Rectal smooth muscle tissue (tissue), 1 donor: Measurements from ENCODE around the gene PACRG.

Experiments
- H3K27ac ChIP-seq: one replicate; pipeline ENCODE4 v1.7.0; 2013; ENCODE audit warnings: low read depth, low read length, inconsistent platforms
- H3K27me3 ChIP-seq: one replicate; pipeline ENCODE4 v1.7.0; 2013; ENCODE audit warnings: low read length; ENCODE audit not compliant: control insufficient read depth, insufficient read depth
- H3K36me3 ChIP-seq: one replicate; pipeline ENCODE4 v1.7.0; 2013; ENCODE audit warnings: low read length; ENCODE audit not compliant: control insufficient read depth, insufficient read depth
- H3K4me1 ChIP-seq: one replicate; pipeline ENCODE4 v1.7.0; 2013; ENCODE audit warnings: low read length; ENCODE audit not compliant: control insufficient read depth, insufficient read depth
- H3K4me3 ChIP-seq: one replicate; pipeline ENCODE4 v1.7.0; 2013; ENCODE audit warnings: low read length
- H3K9ac ChIP-seq: one replicate; pipeline ENCODE4 v1.7.0; 2013; ENCODE audit warnings: low read length

PACRG gene

DNA sequence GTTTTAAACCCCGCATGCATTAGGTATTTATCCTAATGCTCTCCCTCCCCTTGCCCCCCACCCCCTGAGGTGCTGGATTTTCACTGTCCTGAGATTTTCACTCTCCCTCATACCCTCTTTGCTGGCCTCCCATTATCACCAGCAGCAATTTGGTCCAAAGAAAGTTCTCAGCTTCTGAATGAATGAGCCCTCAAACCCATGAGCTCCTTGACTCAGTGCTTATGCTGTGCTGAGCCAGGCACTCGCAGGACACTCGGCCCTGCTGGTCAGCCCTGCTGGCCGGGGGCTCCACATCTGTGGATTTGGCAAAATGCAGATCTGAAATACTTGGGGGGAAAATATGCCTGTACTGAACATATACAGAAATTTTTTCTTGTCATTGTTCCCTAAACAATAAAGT lies 533.6 kb downstream of the PACRG start:
- no peak overlapping the region for H3K9ac ChIP-seq
- no peaks in the 10 kb centered on the region for H3K4me1 ChIP-seq
- no peak overlapping the region for H3K27ac ChIP-seq
- no peaks in the 10 kb centered on the region for H3K36me3 ChIP-seq
- H3K4me3 ChIP-seq = no peak overlapping the region
- no peaks in the 10 kb centered on the region for H3K27me3 ChIP-seq

DNA sequence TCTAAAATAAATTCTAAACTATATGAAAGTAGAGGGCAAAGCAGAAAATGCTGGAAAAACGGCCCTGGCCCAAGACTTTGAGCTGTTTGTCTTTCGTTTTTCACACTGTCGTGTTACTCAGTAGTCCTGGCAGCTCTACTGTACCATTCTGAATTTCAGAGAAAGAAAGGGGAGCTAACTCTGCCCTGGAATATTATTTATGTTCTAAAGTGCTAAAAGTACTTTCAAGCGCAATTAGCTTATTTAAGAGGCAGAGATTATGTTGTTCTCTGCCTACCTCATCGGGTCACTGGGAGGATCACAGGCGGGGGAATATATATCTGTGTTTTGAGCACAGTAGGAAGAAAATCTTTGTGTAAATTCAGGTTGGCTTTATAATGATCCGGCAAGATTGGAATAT lies 534.3 kb downstream of the PACRG start:
- Histone ChIP-seq H3K9ac (no peak overlapping the region), H3K4me1 (no peaks in the 10 kb centered on the region), H3K36me3 (no peaks in the 10 kb centered on the region), H3K4me3 (no peak overlapping the region), H3K27ac (no peak overlapping the region), H3K27me3 (no peaks in the 10 kb centered on the region)

DNA sequence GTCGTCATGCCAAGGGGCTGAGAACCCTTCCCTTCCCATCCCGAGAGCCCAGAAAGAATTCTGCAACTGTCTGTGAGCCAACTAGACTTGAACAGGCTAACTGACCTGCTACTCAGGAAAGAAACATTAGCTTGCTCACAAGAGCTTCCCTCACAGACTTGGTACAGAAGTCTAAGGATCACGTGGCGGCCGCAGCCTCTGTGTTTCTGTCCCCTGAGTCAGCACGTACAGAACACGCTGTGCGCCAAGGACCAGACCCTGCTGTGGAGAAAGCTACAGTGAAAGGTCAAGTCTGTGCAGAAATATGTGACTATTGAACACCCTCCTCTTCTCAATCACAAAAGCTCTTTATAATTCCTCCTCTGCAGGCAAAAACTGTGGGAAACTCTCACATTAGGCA lies 535.4 kb downstream of the PACRG start:
- Histone ChIP-seq H3K9ac (no peak overlapping the region), H3K27ac (no peak overlapping the region)

DNA sequence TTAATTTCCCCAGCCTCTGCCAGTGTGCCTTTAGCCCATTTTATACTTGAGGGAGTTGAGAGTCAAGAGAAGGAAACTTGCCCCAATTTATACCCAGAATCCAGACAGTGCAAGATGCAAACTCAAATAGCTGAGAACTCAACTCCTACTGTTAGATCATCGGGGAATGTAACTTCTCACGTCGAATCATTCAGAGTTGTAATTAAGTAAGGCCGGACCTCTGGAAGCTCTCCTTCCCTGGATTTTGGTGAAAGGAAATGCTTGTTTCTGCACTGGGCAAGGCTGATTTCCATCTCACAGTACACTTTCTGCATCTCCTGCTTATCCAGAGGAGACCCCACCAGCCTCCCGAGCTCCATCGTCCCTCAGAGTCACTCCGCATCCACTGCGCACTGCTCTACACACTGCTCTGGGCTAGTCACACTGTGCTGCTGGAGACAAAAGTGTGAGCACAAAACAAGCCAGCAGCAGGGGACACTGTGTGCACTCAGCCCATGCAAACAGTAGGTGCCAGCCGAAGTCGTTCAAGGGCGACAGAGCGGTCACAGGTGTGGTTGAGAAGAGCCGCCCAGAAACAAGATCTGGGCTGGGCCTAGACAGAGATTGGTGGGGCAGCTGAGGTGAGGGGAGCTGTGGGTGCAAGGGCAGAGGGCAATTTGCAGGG lies 536.4 kb downstream of the PACRG start:
- no peaks in the 10 kb centered on the region for H3K36me3 ChIP-seq
- no peak overlapping the region for H3K4me3 ChIP-seq
- H3K27ac ChIP-seq = no peak overlapping the region
- no peak overlapping the region for H3K9ac ChIP-seq
- no peaks in the 10 kb centered on the region for H3K4me1 ChIP-seq
- H3K27me3 ChIP-seq = no peaks in the 10 kb centered on the region

More for the DNA sequence above, 535.4 kb downstream of the PACRG start:
- no peaks in the 10 kb centered on the region for H3K27me3 ChIP-seq
- no peaks in the 10 kb centered on the region for H3K4me1 ChIP-seq
- H3K4me3 ChIP-seq = no peak overlapping the region
- no peaks in the 10 kb centered on the region for H3K36me3 ChIP-seq

DNA sequence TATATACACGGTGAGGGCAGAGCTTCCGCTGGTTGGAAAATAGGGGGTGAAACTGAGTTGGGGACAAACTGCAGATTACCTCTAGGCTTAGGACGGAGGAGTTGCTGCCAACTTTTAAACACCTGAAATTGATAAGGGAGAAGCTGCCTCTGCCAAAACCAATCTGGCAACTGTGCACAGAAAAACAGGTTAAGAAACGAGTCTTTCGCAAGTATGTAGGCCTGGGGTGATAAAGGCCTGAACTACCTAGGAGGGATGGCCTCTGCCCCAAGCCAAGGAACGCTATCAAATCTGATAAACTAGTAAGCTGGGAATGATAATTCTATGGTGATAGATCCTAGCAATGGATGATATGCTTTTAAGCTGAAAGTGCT lies 536.9 kb downstream of the PACRG start:
- Histone ChIP-seq H3K4me1 (no peaks in the 10 kb centered on the region), H3K27me3 (no peaks in the 10 kb centered on the region), H3K4me3 (no peak overlapping the region), H3K9ac (no peak overlapping the region), H3K36me3 (no peaks in the 10 kb centered on the region), H3K27ac (no peak overlapping the region)

DNA sequence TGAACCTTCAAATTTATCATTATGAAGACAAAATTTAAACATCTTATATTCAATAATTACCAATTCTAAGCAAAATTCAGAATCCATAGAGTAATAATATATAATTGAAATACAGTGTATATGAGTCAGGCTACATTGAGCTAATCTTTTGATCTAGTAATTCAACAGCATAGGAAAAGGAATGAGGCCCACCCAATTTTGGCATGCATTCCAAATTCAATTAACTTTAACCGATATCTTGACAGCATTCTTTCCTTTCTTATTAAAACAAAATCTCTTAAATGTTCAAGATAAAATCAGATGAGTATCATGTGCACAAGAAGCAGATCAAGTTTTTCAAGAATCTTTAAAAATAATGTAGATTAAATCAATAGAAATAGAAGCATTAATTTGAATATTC lies 553.9 kb downstream of the PACRG start:
- H3K4me1 ChIP-seq = no peaks in the 10 kb centered on the region
- no peak overlapping the region for H3K27ac ChIP-seq
- no peaks in the 10 kb centered on the region for H3K27me3 ChIP-seq
- no peak overlapping the region for H3K9ac ChIP-seq
- no peaks in the 10 kb centered on the region for H3K36me3 ChIP-seq
- H3K4me3 ChIP-seq = no peak overlapping the region

DNA sequence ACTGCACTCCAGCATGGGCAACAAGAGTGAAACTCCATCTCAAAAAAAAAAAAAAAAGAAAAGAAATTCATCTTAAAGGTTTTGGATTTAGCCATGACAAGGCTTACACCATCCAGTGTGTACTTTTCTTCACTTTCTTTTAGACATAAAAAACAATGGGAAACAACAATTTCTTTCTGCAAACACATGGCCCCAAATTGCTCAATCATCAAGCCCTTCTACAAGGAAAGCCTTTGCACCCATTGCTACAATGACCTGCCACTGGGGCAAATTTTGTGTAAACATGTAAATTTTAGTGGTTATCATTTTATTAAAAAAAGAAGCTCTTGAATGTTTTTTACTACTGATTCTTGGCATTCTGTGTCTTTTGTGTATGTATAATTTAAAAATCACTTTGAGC lies 554.9 kb downstream of the PACRG start:
- no peak overlapping the region for H3K4me3 ChIP-seq
- H3K9ac ChIP-seq = no peak overlapping the region
- no peaks in the 10 kb centered on the region for H3K4me1 ChIP-seq
- H3K27ac ChIP-seq = no peak overlapping the region
- H3K36me3 ChIP-seq = no peaks in the 10 kb centered on the region
- H3K27me3 ChIP-seq = no peaks in the 10 kb centered on the region

DNA sequence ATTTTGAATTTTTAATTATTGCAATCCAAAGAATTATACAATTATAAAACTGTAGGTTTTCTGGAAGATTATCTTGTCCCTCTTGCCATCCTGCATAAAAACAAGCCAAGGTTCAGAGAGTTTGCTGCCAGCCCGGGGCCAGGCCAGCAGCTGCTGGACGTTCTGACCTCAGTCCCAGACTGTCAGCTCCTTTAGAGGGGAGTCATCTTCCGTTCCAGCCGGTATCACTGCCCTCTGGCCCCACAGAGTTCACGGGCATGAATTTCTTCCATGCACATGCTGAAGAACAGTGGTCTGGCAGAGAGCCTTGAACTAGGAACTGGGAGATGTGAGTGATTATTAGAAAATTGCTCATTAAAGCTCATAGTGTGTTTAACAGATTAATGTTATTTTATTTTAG lies 556.4 kb downstream of the PACRG start:
- H3K27ac ChIP-seq = no peak overlapping the region
- H3K4me3 ChIP-seq = no peak overlapping the region
- no peaks in the 10 kb centered on the region for H3K27me3 ChIP-seq
- H3K9ac ChIP-seq = no peak overlapping the region
- H3K36me3 ChIP-seq = no peaks in the 10 kb centered on the region
- H3K4me1 ChIP-seq = no peaks in the 10 kb centered on the region

DNA sequence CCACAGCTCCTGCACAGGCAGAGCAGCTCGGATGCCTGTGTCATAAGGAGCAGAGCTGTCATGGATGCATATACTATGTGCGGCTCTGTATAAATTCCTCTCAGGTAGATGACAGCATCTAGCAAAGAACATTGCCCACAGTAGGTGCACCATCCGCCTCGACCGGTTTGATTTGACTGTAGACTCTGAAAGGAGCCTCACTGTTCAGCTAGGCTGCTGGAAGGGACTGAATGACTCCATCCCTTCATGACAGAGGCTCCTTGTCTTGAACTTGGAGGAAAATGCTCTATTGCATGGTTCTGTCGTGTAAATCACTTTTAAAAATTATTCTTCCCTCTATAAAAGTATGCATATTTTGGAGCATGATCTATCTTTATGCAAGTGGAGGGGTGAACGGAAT lies 557.9 kb downstream of the PACRG start:
- Histone ChIP-seq H3K36me3 (no peaks in the 10 kb centered on the region), H3K4me1 (no peaks in the 10 kb centered on the region), H3K4me3 (no peak overlapping the region), H3K27ac (no peak overlapping the region), H3K27me3 (no peaks in the 10 kb centered on the region), H3K9ac (no peak overlapping the region)

DNA sequence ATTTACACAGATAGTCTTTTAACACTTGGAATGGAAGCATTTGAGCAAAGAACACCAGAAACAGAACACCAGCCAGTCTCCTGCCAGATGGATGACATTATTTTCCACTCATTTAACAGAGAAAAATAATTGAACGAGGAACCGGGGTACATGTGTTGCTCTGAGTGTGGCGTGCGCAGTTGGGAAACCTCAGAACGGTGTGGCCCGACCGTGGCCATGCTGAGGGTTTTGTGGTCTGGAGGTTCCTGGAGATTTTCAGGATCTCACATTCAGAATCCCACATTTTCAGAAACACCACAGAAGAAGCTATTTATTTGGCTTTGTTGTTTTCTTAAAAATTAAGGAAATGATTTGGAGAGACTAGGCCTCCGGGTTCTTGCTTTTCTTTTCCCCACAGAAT lies 559.9 kb downstream of the PACRG start:
- Histone ChIP-seq H3K27ac (no peak overlapping the region), H3K4me3 (no peak overlapping the region), H3K4me1 (no peaks in the 10 kb centered on the region), H3K36me3 (no peaks in the 10 kb centered on the region), H3K9ac (no peak overlapping the region), H3K27me3 (no peaks in the 10 kb centered on the region)

DNA sequence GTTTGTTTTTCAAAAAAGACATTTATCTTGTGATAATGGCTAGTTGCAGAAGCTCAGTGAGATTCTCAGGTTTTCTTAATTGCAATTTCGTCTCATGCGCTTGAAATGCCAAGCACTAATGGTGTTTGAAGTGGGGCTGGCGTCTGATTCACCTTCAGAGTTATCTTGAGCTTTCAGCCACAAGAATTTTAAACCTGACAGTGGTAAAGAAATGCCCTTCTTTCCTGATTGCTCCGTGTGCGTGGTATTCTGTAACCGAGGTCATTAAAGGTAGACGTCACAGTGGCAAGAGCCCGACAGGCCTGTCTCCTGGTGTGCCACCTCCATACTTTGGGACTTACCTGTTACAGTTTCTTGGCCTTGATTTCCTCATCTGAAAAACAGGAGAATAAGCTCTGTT lies 560.3 kb downstream of the PACRG start:
- H3K4me3 ChIP-seq = no peak overlapping the region
- H3K9ac ChIP-seq = no peak overlapping the region
- no peaks in the 10 kb centered on the region for H3K27me3 ChIP-seq
- H3K27ac ChIP-seq = no peak overlapping the region
- H3K4me1 ChIP-seq = no peaks in the 10 kb centered on the region
- H3K36me3 ChIP-seq = no peaks in the 10 kb centered on the region

DNA sequence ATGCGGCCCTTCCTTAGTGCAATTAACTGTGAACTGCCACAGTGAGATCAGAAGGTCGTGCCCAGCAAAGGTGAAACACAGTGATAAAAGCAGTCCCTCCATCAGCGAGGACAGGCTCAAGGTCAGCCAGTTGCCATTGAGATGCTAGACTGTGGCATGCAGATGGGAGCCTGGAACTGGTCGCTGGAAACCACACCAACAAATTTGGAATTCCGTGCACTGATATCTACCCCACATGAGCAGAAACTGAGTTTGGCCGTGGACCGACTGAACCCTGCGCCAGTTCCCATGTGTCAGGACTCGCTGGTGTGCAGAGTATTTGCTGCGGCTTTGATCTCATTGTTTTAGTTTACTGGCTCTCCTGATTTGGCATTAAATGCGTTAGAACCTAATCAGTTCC lies 561.1 kb downstream of the PACRG start:
- Histone ChIP-seq H3K9ac (no peak overlapping the region), H3K27me3 (no peaks in the 10 kb centered on the region), H3K4me1 (no peaks in the 10 kb centered on the region)

DNA sequence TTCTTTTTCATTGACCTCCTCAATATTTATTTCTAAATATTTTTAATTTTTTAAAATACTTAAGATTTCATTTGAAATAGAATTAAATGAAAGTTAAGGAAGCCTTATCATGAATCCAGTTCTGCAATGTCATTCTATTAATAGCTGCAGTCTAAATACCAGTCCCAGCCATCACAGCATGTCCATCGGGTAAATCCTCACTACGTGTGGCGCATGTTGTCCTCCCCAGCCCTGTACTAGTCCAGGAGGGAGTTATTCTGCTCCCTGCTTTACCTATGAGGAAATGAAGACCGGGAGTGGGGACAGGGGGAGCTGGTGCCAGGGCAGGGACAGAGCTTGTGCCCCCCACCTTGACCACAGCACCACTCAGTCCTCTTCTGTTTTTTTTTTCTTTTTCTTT lies 561.7 kb downstream of the PACRG start:
- H3K4me1 ChIP-seq = no peaks in the 10 kb centered on the region
- no peak overlapping the region for H3K27ac ChIP-seq
- H3K9ac ChIP-seq = no peak overlapping the region
- H3K4me3 ChIP-seq = no peak overlapping the region
- no peaks in the 10 kb centered on the region for H3K36me3 ChIP-seq
- no peaks in the 10 kb centered on the region for H3K27me3 ChIP-seq

More for the DNA sequence above, 561.1 kb downstream of the PACRG start:
- no peaks in the 10 kb centered on the region for H3K36me3 ChIP-seq
- H3K27ac ChIP-seq = no peak overlapping the region
- H3K4me3 ChIP-seq = no peak overlapping the region
